Natural killer cell (primary cell): ENCODE results near the gene TYRO3. TPM values are rescaled to one million over a fixed set of nuclear protein-coding genes. Genes with fewer than 3 reads are reported as not detected.

ENCODE experiments used
- ATAC-seq, 3 donors: fragments of 150-1000 bp in 2 of 3; fragments of 200-7000 bp in 1 of 3; cut with Tn5 transposase; 1 replicate in 1 of 3; 2 replicates in 2 of 3; pipeline ENCODE4 v1.10.0; 2021; ENCODE audit warnings: mild to moderate bottlenecking in 2 of 3, moderate library complexity in 2 of 3
- DNase-seq, 2 donors: peaks; one replicate each; pipeline versions ENCODE4 v3.0.0 to v3.0.0-alpha.2; 2013 to 2021; ENCODE audit warnings: mixed read lengths in 1 of 2
- H3K27ac ChIP-seq: one replicate; pipeline ENCODE4 v1.5.1; 2013; ENCODE audit warnings: mild to moderate bottlenecking, low read length
- H3K27me3 ChIP-seq: one replicate; pipeline ENCODE4 v1.6.1; 2013; ENCODE audit warnings: low read length; ENCODE audit not compliant: control insufficient read depth, insufficient read depth
- H3K36me3 ChIP-seq: one replicate; pipeline ENCODE4 v1.6.1; 2013; ENCODE audit warnings: low read length; ENCODE audit not compliant: control insufficient read depth, insufficient read depth
- H3K4me1 ChIP-seq: one replicate; pipeline ENCODE4 v1.6.1; 2013; ENCODE audit warnings: low read length; ENCODE audit not compliant: control insufficient read depth, insufficient read depth
- H3K4me3 ChIP-seq: one replicate; pipeline ENCODE4 v1.5.1; 2013; ENCODE audit warnings: low read length
- H3K9me3 ChIP-seq: one replicate; pipeline ENCODE4 v1.6.1; 2013; ENCODE audit warnings: low read length; ENCODE audit not compliant: control insufficient read depth, insufficient read depth
- H3K27ac Mint-ChIP-seq, 2 donors: one replicate each; pipeline ENCODE4 v1.8.0; 2022; ENCODE audit warnings: mild to moderate bottlenecking in 2 of 2, mixed read lengths in 2 of 2, moderate library complexity in 1 of 2
- H3K27me3 Mint-ChIP-seq, 2 donors: one replicate each; pipeline ENCODE4 v1.8.0; 2022; ENCODE audit warnings: low read depth in 2 of 2, mixed read lengths in 2 of 2
- H3K36me3 Mint-ChIP-seq: one replicate; pipeline ENCODE4 v1.8.0; 2022; ENCODE audit warnings: mixed read lengths
- H3K4me1 Mint-ChIP-seq, 2 donors: one replicate each; pipeline ENCODE4 v1.8.0; 2022; ENCODE audit warnings: mixed read lengths in 2 of 2
- H3K4me3 Mint-ChIP-seq: one replicate; pipeline ENCODE4 v1.8.0; 2022; ENCODE audit warnings: mild to moderate bottlenecking, moderate library complexity, mixed read lengths
- H3K9me3 Mint-ChIP-seq, 2 donors: one replicate each; pipeline ENCODE4 v1.8.0; 2022; ENCODE audit warnings: mixed read lengths in 2 of 2
- WGBS: methylation state at CpG from one replicate; pipeline ENCODE4 v1.1.7; 2013; ENCODE audit warnings: missing lambda C conversion rate; ENCODE audit not compliant: insufficient coverage; 5-methylcytosine and 5-hydroxymethylcytosine counted together
- intact Hi-C: fragments of 100-400 bp; cut with micrococcal nuclease; formaldehyde crosslinking; loops from one replicate; pipeline ENCODE4 v1.14.2; 2022
- total RNA-seq, 4 donors: library from RNA; stranded (reverse); fragments of 120-200 nt in 1 of 4; gene quantifications; one replicate each; pipeline versions ENCODE4 v1.2.3 to v1.2.4, GENCODE V29; 2013 to 2022
- TF ChIP-seq, protein P1 (sequence below): fragments of 200-600 bp; IDR thresholded peaks from one replicate; pipeline ENCODE4 v1.8.0; 2022; ENCODE audit warnings: antibody characterized with exemption

TYRO3 gene
- total RNA-seq, 3 donors from 2014 or later (not counting 1 experiment from before 2014, with no cell fraction given), result 0.25 to 0.80 (median 0.36) TPM

DNA sequence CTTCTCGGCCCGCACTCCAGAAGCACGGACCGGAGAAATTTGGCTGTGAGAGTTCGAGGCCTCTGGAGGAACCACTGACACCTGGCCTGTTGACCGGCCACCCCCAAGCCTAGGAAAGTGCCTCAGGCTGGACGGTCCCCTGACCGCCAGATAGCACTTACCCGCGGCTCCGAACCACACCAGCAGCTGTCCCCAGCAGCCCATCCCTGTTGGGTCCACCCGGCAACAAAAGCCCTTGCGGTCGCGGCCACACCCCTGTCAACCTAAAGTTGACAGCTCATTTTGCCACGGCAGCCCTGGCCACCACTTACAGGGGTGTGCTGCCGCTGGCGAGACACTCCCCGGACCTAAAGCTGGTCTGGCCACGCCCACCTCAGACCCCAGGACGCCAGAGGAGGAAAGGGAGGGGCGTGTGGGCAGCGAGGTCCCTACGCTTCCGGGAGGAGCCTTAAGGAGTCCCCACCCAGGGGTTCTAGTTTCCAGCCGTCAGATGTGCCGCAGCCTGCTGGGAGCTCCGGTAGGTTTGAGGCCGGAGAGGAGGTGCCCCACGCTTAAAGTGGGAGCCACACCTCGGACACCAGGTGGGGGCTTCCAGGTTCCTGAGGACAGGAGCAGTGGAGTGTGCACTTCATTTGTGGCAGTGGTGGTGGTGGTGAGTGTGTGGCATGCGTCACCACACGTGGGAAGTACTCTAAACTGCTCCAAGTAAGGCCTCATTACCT, 45.3 kb upstream of the TYRO3 start, which contains the start of gene LTK:
Gene LTK (minus strand): TSS at position 322 of the 722 bp plus-strand sequence. CDS start 118 bp downstream, at position 204.
- TF ChIP-seq, protein P1, sequence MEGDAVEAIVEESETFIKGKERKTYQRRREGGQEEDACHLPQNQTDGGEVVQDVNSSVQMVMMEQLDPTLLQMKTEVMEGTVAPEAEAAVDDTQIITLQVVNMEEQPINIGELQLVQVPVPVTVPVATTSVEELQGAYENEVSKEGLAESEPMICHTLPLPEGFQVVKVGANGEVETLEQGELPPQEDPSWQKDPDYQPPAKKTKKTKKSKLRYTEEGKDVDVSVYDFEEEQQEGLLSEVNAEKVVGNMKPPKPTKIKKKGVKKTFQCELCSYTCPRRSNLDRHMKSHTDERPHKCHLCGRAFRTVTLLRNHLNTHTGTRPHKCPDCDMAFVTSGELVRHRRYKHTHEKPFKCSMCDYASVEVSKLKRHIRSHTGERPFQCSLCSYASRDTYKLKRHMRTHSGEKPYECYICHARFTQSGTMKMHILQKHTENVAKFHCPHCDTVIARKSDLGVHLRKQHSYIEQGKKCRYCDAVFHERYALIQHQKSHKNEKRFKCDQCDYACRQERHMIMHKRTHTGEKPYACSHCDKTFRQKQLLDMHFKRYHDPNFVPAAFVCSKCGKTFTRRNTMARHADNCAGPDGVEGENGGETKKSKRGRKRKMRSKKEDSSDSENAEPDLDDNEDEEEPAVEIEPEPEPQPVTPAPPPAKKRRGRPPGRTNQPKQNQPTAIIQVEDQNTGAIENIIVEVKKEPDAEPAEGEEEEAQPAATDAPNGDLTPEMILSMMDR, result no peak
- Mint-ChIP-seq H3K4me1 (peaks cover 25 to 26% of the 10 kb centered on the region in 2 donors), H3K36me3 (no peaks in the 10 kb centered on the region), H3K4me3 (peak within 1 kb of the TSS; percentile 86), H3K27me3 (peaks cover 0 to 19% of the 10 kb centered on the region in 2 donors), H3K27ac (peak within 1 kb of the TSS in 1 of 2 donors; percentile 66), H3K9me3 (no peaks in the 10 kb centered on the region)
- peaks cover 16% of the 10 kb centered on the region for H3K27me3 ChIP-seq
- DNase-seq (peak; percentile 25 to 38), ATAC-seq (peak; percentile 25 to 51 (median 46))
- H3K4me1 ChIP-seq, result peaks cover 34% of the 10 kb centered on the region
- intact Hi-C loops, result no loop called here
- H3K4me3 ChIP-seq, result peak within 1 kb of the TSS; percentile 27
- no peak within 1 kb of the TSS for H3K27ac ChIP-seq
- 7% methylated on average over 33 of the region's 33 CpGs for WGBS
- no peaks in the 10 kb centered on the region for H3K9me3 ChIP-seq
- H3K36me3 ChIP-seq, result no peaks in the 10 kb centered on the region

DNA sequence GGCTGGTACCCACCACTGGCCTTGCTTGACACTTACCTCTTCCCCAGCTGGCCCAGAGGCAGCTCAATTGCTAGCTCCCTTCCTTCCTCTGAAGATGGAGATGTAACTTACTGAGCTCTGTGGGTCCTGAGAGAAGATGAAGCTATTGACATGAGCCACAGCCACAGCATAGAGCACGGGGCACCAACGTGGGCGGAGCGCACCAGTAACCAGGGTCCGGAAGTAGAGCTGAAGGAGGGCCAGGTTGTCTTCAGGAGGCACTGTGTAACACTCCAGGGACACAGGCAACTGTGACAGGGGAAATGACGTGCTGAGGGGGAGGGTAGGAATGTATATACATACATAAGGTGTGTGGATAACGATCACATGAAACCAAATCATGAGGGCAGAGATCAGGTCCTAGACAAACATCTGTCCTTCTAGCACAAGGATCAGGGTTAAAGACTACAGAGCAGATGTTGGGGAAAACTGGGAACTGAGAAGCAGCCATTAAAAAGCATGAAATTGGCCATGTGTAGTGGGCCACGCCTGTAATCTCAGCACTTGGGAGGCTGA, 41.0 kb upstream of the TYRO3 start:
- 91% methylated on average over 8 of the region's 8 CpGs for WGBS
- TF ChIP-seq, protein P1, result no peak
- no peak overlapping the region for H3K27ac Mint-ChIP-seq

DNA sequence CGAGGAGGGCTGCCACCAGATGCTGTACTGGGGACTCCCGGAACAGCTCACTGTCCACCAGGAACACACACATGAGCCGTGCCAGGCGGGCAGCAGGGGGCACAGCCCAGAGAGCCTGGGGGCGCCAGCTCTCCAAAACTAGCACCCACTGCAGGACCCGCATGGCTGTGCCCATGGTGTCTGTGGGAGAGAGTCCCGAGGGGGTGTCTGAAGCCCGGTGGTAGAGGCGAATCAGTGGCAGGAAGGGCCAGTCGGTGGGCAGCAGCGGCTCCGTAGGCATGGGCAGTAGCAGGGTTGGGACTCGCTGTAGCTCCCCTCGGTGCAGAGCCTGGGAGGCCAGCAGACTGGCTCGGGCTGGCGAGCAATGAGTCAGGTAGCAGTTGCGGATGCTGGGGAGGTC, 38.4 kb upstream of the TYRO3 start:
- Histone ChIP-seq H3K9me3 (no peaks in the 10 kb centered on the region), H3K36me3 (peaks cover 16% of the 10 kb centered on the region), H3K27ac (no peak overlapping the region), H3K4me3 (no peak overlapping the region), H3K27me3 (no peaks in the 10 kb centered on the region), H3K4me1 (no peaks in the 10 kb centered on the region)
- TF ChIP-seq, protein P1, result no peak
- intact Hi-C loops, result no loop called here
- Mint-ChIP-seq H3K27me3 (no peaks in the 10 kb centered on the region), H3K4me1 (no peaks in the 10 kb centered on the region), H3K27ac (no peak overlapping the region), H3K9me3 (no peaks in the 10 kb centered on the region), H3K36me3 (no peaks in the 10 kb centered on the region), H3K4me3 (no peak overlapping the region)
- DNase-seq (no peak), ATAC-seq (no peak)
- 97% methylated on average over 17 of the region's 17 CpGs for WGBS

More for the DNA sequence above, 41.0 kb upstream of the TYRO3 start:
- intact Hi-C loops, result no loop called here
- peaks cover 6% of the 10 kb centered on the region for H3K36me3 ChIP-seq
- Mint-ChIP-seq H3K4me1 (peaks cover 15% of the 10 kb centered on the region in 2 donors), H3K27me3 (peaks cover 0 to 5% of the 10 kb centered on the region in 2 donors), H3K4me3 (no peak overlapping the region), H3K9me3 (no peaks in the 10 kb centered on the region), H3K36me3 (no peaks in the 10 kb centered on the region)
- DNase-seq (no peak), ATAC-seq (no peak)
- no peak overlapping the region for H3K27ac ChIP-seq
- H3K9me3 ChIP-seq, result no peaks in the 10 kb centered on the region
- peaks cover 4% of the 10 kb centered on the region for H3K27me3 ChIP-seq
- H3K4me3 ChIP-seq, result no peak overlapping the region
- H3K4me1 ChIP-seq, result peaks cover 18% of the 10 kb centered on the region
